ENCODE data around the gene AKT3. TPM values are rescaled to one million over a fixed set of nuclear protein-coding genes. Genes with fewer than 3 reads are reported as not detected.
"Not testable (repeated sequence)": the region's sequence is repeated elsewhere in the genome, so short reads cannot be mapped to it uniquely, and the experiment has no call there.

Gene AKT3
- total RNA-seq, 1 donor from 2014 or later: 55.8 TPM

DNA sequence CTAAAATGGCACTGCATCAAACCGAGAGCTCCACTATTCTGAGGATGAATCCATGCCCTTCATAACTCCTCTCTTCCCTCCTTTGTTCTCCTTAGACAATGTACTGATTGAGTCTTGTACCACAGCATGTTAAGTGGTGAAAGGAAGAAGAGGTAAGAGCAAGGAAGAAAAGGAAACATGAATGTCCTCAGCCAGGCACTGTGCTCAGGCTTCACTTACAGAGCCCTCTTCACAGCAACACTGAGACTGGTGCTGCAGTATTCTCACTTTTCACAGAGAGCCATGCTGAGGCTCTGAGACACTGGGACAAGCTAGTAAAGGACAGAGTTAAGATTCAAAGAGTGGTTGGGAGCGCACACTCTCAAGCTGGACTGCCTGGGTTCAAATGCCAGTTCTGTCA, 143.5 kb downstream of the AKT3 start:
- no peak for DNase-seq (ENCODE audit: low spot score)

DNA sequence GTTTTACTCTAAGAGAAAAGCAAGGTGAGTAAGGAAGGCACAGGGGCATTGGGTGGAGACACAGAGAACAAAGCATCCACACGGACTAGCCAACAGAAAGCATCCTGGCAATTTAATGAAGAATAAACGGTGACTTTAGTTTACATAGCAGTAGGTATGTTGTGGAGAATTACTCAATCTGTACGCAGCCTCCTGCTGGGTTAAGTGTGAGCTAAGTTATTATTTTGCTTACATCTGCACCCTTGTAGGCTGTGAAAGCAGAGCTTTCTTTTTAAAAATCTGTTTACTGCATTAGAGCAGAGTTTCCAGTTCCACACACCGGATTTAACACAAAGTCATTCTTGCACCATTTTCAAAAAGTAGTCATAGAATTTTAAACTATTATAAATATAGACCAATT, 144.5 kb downstream of the AKT3 start:
- DNase-seq (ENCODE audit: low spot score): no peak

- DNase-seq (ENCODE audit: low spot score): no peak
Measured at GRCh38 chr1:243701872-243702271, 148.2 kb downstream of the AKT3 start.

DNA sequence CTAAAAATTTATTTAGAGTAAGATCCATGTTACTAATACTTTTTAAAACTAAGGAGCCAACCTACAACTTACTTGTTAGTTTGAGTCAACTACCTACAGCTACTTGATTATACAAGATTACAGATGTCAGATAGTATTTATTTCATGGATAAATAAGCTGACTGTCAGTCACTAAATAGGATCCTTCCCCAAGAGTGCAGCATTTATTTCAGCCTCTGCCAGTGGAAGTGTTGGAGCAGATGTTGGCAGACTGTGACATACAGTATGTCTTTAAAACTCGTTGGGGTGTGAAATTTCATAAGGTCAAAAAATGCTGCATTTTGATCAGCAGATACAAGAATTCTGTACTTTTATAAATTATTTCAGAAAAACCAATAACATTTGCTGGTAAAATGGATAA, 156.2 kb downstream of the AKT3 start:
- no peak for DNase-seq (ENCODE audit: low spot score)

DNA sequence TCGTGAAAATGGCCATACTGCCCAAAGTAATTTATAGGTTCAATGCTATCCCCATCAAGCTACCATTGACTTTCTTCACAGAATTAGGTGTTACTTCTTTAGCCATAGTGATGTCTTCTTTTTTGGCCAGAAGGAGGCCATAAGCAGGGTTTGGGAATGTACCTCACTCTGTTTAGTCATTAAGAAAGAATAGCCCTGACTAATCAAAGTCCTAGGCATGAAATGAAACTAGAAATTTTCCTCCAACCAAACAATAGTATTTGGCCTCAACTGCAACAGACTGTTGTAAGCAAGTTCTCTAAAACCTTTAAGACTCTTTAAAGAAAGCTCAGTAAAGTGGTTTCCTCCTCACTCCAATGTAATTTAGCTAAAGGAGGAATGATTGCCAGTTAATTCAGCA, 163.9 kb downstream of the AKT3 start:
- DNase-seq (ENCODE audit: low spot score): no peak

- no peak for DNase-seq (ENCODE audit: low spot score)
Measured at GRCh38 chr1:243680860-243681259, 169.2 kb downstream of the AKT3 start.

GRCh38 chr1:243672539-243673074, 177.4 kb downstream of the AKT3 start:
- no peak for DNase-seq (ENCODE audit: low spot score)

GRCh38 chr1:243667591-243667990, 182.5 kb downstream of the AKT3 start:
- no peak for DNase-seq (ENCODE audit: low spot score)

- no peak for DNase-seq (ENCODE audit: low spot score)
Measured at GRCh38 chr1:243667133-243667532, 182.9 kb downstream of the AKT3 start.

- no peak for DNase-seq (ENCODE audit: low spot score)
Measured at GRCh38 chr1:243663651-243664050, 186.4 kb downstream of the AKT3 start.

DNA sequence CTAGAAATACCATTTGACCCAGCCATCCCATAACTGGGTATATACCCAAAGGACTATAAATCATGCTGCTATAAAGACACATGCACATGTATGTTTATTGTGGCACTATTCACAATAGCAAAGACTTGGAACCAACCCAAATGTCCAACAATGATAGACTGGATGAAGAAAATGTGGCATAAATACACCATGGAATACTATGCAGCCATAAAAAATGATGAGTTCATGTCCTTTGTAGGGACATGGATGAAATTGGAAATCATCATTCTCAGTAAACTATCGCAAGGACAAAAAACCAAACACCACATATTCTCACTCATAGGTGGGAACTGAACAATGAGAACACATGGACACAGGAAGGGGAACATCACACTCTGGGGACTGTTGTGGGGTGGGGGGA, 187.9 kb downstream of the AKT3 start:
- DNase-seq (ENCODE audit: low spot score): not testable (repeated sequence)

DNA sequence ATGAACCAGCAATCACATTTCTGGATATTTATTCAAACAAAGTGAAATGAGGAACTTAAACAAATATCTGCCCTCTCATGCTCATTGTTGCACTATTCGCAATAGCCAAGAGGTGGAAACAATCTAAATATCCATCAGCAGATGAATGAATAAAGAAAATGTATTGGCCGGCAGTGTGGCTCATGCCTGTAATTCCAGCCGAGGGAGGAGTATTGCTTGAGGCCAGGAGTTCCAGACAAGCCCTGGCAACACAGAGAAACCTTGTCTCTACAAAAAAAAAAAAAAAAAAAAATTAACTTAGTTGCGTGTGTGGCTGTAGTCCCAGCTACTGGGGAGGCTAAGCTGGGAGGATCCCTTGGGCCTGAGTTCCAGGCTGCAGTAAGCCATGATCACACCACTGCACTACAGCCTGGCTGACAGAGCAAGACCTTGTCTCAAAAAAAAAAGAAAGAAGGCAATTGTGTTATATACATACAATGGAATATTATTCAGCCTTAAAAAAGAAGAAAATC, 191.4 kb downstream of the AKT3 start:
- DNase-seq (ENCODE audit: low spot score): no peak

- no peak for DNase-seq (ENCODE audit: low spot score)
Measured at GRCh38 chr1:243657793-243658192, 192.2 kb downstream of the AKT3 start.

DNA sequence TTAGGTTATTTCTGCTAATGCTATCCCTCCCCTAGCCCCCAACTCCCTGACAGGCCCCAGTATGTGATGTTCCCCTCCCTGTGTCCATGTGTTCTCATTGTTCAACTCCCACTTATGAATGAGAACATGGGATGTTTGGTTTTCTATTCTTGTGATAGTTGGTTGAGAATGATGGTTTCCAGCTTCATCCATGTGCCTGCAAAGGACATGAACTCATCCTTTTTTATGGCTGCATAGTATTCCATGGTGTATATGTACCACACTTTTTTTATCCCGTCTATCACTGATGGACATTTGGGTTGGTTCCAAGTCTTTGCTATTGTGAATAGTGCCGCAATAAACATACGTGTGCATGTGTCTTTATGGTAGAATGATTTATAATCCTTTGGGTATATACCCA, 200.5 kb downstream of the AKT3 start:
- not testable (repeated sequence) for DNase-seq (ENCODE audit: low spot score)

DNA sequence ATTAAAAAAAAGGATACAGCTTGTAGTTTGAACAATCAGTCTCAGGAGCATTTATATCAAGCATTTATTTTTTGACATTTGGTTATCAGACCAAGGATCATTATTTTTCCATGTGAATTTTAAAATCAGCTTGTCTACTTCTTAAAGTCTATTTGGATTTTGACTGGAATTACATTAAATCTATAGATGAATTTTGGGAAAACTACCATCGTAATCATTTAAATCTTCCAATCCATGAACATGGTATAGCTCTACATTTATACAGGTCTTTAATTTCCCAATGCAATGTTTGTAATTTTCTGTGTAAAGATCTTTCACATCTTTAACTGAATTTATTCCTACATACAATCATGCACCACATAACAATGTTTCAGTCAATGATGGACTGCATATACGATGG, 203.2 kb downstream of the AKT3 start:
- DNase-seq (ENCODE audit: low spot score): no peak

DNA sequence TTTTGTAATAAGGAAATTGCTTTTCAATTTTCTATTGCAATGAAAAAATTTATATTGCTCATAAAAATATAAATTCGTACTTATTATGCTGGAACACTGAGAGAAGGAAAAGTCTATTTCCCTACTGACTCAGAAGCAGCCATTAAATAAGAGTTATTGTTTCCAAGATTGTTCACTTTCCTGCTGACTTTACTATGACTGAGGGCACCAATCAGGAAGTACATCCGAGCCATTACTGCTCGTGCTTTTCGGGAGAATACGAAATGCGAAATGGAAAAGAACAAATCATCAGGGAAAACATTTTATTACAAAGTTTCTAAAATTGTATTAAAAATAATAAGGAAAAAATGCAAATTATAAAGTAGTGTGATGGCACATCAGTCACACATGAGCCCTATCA, 204.8 kb downstream of the AKT3 start:
- no peak for DNase-seq (ENCODE audit: low spot score)

DNA sequence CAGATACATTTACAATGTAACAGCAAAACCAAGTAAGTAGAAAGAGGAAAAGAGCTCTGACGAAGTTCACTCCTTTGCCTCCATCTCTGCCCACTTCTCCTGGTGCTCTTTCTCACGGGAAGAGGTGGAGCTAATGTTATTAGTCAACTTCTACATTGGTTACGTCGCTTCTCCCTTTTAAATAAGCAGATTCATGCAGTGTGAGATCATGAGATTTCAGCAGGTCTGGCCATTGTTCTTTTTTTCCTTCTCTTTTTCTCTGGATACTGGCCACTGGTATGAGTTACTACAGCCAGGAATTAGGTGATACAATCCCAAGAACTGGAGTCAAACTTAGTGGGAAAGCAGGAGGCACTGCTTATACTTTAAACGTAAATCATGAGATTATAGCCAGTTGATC, 207.1 kb downstream of the AKT3 start:
- no peak for DNase-seq (ENCODE audit: low spot score)

DNA sequence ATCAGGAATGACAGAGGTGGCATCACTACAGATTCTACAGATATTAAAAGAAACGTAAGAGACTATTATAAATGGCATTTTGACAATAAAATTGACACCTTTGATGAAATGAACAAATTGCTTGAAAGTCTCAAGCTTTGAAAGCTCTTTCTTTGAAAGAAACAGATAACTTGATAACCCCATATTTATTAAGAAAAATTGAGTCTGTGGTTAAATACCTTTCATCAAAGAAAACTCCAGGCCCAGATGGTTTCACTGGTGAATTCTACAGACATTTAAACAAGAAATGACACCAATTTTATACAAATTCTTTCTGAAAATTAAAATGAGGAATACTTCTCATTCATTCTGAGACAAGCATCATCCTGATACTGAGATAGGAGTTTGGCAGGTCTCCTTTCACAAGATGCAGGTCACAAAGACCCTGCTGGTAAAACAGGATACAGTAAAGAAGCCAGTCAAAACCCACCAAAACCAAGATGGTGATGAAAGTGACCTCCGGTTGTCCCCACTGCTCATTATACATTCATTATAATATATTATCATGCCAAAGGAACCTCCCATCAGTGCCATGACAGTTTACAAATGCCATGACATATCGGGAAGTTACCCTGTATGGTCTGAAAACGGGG, 210.9 kb downstream of the AKT3 start:
- no peak for DNase-seq (ENCODE audit: low spot score)

GRCh38 chr1:243638186-243638585, 211.9 kb downstream of the AKT3 start:
- no peak for DNase-seq (ENCODE audit: low spot score)

DNA sequence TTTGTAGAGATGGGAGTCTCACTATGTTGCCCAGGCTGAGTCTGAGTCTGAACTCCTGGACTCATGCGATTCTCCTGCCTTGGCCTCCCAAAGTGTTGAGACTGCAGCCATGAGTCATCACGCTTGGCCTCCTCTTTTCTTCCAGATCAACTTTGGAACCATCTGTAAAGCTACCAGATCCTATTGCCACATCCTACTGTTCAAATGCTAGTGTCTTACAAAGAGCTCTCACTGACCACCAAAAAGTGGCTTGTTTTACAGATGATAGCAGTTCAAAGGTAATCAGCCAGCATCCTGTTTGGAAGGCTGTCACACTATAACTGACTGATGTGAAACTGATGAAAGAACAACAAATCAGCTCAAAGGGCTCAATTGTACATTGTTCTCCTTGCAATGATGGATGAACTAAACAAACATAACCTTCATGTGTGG, 221.6 kb downstream of the AKT3 start:
- DNase-seq (ENCODE audit: low spot score): no peak

DNA sequence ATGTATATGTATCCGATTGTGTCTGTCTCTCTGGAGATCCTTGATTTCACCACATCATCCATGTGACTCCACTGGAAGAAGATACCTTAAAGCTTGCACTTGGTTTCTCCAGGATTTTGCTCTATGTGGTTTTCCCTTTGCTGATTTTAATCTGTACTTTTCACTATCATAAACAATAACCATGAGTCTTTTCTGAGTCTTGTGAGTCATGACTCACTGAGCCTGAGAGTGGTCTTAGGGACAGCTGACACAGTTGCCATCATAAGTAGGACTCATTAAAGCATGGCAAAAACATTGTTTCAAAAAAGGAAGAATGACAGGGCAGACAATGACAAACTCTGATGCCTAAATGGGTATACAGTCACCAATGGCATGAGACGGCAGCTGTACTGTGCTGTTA, 226.2 kb downstream of the AKT3 start:
- DNase-seq (ENCODE audit: low spot score): no peak

GRCh38 chr1:243621973-243622372, 228.1 kb downstream of the AKT3 start:
- DNase-seq (ENCODE audit: low spot score): no peak

- DNase-seq (ENCODE audit: low spot score): no peak
Measured at GRCh38 chr1:243620096-243620495, 229.9 kb downstream of the AKT3 start.

Measured in mesenteric fat pad (tissue), 1 donor.